Vagina (tissue), 2 donors: ENCODE data around the gene PSEN1.

ENCODE experiments used
- POLR2AphosphoS5 ChIP-seq, 2 donors: sonication (generic); formaldehyde crosslinking; IDR thresholded peaks; one replicate each; pipeline ENCODE4 v1.9.0; 2017; ENCODE audit warnings: antibody characterized with exemption in 2 of 2, mild to moderate bottlenecking in 2 of 2, low read depth in 1 of 2; ENCODE audit not compliant: insufficient read depth in 1 of 2
- TF ChIP-seq, protein P1 (sequence below), 3 experiments: fragments of 450-650 bp in 2 of 3; fragments of 200-600 bp in 1 of 3; sonication (generic) in 1 of 3; IDR thresholded peaks; one replicate each; pipeline ENCODE4 v1.5.1; 2017 to 2019; ENCODE audit warnings: antibody characterized with exemption in 3 of 3, mild to moderate bottlenecking in 2 of 3, moderate library complexity in 2 of 3

DNA sequence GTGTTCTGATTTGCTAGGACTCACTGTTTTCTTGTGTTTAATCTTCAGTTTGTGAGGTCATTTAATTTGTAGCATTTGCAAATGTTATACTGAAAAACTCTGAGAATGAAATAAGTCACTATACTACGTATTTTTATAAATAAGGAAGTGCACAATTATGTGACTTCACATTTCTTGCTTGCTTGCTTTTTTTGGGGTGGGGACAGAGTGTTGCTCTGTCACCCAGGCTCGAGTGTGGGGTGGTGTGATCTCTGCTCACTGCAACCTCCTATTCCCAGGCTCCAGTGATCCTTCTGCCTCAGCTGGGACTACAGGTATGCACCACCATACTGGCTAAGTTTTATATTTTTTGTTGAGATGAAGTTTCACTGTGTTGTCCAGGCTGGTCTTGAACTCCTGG is 45.3 kb upstream of the PSEN1 start:
- TF ChIP-seq, protein P1, sequence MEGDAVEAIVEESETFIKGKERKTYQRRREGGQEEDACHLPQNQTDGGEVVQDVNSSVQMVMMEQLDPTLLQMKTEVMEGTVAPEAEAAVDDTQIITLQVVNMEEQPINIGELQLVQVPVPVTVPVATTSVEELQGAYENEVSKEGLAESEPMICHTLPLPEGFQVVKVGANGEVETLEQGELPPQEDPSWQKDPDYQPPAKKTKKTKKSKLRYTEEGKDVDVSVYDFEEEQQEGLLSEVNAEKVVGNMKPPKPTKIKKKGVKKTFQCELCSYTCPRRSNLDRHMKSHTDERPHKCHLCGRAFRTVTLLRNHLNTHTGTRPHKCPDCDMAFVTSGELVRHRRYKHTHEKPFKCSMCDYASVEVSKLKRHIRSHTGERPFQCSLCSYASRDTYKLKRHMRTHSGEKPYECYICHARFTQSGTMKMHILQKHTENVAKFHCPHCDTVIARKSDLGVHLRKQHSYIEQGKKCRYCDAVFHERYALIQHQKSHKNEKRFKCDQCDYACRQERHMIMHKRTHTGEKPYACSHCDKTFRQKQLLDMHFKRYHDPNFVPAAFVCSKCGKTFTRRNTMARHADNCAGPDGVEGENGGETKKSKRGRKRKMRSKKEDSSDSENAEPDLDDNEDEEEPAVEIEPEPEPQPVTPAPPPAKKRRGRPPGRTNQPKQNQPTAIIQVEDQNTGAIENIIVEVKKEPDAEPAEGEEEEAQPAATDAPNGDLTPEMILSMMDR (IDR thresholded peaks at IDR 0.05), result no peak
- TF ChIP-seq POLR2AphosphoS5 (IDR thresholded peaks at IDR 0.05; ENCODE audit: insufficient read depth in 1 of 2, low read depth in 1 of 2), result no peak
